NCI-H2227 treated with DMSO at 0.1 percent for 48 hours (cell line): ENCODE measurements around the gene CNR2.
"Not testable (repeated sequence)": the region's sequence is repeated elsewhere in the genome, so short reads cannot be mapped to it uniquely, and the experiment has no call there.

Source experiments
- DNase-seq: peaks from one replicate; lab custom pipeline; 2025; lab: John Stamatoyannopoulos, UW

The CNR2 gene

DNA sequence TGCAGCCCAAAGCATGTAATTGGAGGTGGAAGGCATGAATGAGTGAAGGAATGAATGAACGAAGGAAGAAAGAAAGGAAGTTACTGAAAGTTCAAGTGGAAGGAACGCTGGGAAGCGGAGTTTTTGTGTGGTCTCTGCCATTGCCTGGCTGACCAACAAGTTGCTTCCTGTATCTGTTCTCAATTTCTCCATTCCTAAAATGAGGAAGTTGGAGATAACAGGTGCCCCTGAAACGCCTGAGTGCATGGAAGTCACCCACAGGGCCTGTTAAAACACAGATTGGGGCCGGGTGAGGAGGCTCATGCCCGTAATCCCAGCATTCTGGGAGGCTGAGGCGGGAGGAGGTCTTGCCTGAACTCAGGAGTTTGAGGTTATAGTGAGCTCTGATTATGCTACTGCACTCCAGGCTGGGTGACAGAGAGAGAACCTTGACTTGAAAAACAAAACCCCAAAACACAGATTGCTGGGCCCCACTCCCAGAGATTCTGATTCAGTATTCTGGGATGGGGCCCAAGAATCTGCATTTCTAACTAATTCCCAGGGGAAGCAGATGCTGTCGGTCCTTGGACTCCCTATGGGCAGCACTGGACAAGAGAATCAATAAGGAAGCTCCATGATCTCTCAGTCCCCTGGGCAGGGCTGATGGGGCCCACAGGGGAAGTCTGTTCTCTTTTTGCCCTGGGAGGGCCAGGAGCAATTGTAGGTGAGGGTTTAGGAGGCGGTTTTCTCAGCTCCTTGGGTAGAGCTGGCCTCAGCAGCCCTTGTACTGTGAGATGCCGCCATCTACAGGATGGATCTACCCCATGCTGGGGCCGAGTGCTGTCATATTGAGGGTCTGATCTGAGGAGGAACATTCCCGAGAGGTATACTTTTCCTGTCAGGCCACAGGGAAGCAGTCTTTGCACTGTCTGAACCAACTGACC is 3.3 kb upstream of the CNR2 start:
- DNase-seq = peak; percentile 47

DNA sequence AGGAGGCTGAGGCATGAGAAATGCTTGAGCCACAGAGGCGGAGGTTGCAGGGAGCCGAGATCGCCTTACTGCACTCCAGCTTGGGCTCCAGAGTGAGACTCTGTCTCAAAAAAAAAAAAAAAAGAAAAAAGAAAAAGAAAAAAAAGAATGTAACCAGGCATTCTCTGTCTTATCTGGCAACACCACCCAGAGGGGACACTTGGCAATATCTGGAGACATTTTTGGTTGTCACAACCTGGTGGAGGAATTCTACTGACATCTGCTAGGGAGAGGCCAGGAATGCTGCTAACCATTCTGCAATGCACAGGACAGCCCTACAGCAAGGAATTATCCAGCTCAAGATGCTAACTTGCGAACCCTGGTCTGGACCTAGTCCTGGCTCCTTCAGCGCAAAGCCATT is 2.3 kb upstream of the CNR2 start:
- no peak for DNase-seq

DNA sequence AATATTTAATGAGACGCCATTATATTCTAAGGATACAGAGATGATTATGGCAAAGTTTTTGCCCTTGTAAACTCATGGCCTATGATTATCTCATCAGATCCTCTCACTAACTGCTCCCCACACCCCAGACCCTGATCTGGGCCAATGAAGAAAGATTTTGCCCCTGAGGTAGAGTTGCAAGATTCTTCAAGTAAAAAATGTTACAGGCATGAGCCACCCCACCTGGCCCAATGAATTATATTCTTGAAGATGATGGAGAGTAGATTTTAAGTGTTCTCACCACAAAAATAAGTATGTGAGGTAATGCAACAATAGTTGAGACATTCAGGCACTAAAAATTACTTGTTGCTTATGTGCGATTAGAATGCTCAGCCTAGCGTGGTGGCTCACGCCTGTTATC is 1.8 kb upstream of the CNR2 start:
- DNase-seq = no peak

DNA sequence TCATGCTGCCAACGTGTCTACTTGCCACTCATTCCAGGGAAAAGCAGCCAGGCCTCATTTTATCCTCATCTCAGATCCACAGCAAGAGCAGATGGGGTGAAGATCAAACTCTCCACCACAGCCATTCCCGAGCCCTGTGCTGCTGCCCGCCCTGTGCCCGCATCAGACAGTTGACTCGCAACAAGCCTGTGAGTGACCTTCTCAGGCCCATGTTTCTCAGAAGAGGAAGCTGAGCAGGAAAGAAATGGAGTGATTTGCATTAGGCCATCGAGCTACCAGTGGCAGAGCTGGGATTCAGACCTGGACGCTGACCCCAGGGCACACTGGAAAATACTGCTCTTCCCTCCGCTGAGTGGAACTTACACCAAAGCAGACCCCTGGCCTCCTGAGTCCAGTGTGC is 1.2 kb downstream of the CNR2 start:
- DNase-seq = no peak

DNA sequence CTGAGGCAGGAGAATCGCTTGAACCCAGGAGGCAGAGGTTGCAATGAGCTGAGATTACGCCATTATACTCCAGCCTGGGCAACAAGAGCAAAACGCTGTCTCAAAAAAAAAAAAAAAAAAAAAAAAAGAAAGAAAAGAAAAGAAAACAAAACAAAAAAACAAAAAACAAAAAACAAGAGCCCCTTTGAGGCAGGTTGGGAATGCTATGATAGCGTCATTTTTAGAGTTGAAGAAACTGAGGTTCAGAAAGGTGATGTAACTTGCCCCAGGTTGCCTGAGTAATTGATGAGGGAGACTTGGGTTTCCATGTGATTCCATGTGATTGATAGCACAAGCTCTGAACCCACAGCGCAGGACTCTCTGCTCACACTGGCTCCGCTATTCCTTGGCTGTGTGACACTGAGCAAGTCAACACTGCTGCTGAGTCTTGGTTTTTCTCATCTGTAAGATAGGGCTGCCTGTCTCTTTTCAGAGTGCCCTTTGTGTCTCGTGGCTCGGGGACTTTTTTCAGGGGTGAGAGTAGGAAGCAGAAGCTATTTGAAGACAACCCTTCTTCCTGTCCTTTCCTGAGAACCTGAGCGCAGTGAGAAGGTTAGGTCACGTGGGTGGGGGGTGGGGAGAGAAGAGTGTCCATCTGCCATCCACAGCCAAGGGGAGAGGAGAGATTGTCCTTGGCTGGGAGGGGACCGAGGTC is 2.5 kb downstream of the CNR2 start:
- DNase-seq = no peak

DNA sequence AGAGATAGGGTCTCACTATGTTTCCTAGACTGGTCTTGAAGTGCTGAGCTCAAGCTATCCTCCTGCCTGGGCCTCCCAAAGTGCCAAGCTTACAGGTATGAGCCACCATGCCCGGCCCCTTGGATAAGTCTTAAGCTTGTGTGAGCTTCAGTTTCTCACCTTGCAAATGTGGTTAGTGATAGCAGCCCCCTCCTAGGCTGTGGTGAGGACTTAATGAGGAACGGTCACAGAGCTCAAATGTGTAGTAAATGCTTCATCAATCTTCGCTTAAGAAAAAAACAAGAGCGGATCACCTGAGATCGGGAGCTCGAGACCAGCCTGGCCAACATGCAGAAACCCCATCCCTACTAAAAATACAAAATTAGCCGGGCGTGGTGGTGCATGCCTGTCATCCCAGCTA is 3.0 kb downstream of the CNR2 start:
- DNase-seq = no peak

DNA sequence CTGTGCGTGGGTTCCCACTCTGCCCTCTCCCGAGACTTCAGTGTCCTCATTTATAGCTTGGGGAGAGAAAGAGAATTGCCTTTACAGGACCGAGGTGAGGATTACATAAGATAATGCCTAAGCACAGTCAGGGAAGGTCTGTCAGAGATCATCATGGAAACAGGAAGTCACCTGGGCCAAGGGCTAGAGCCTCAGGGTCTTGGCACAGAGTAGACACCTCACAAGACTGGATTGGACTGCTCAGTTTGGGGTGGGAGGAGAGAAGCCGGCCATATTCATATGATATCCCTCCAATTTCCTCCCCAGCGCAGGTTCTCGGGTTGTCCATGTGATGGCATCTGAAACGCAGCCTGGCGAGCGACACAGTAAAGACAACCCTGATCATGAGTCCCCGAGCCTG is 3.8 kb downstream of the CNR2 start:
- no peak for DNase-seq

DNA sequence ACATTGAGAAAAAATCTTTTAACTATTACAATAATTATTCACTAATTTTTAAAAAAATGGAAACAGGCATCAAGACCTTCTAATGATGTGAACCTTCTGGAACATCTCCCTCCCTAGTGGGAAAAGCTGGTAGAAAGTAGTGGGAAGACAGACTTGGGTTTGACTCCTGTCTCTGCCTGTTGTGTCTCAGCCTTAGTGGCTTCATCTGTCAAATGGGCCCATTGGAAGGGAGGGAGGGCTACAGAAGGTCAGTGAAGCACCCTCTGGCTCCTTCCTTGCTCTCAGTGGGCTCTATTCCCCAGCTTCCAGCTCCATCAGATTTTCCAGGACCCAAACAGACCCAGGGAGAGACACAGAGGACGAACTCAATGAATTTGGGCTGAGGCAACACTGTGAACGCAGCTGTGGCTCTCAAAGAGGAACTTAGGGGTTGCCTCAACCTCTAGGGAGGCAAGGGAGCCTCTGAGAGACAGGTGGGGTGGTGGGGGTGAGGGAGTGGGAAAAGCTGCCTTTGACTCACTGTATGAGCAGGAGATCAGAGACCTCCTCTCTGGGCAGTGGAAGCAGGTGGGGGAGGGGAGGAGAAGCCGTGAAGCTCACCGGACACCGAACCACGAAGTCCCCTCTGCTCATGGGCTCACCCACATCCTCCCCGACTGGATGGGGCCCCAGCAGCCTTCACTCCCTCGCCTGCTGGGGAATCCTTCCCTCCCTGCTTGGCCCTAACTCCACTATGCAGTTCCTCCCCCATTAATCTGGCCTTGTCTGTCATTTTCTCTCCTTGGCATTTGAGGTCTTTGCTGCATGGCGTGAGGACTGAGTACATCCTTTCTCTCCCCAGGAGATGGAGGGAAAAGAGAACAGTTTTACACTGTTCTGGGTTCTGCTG is 4.5 kb downstream of the CNR2 start:
- no peak for DNase-seq

DNA sequence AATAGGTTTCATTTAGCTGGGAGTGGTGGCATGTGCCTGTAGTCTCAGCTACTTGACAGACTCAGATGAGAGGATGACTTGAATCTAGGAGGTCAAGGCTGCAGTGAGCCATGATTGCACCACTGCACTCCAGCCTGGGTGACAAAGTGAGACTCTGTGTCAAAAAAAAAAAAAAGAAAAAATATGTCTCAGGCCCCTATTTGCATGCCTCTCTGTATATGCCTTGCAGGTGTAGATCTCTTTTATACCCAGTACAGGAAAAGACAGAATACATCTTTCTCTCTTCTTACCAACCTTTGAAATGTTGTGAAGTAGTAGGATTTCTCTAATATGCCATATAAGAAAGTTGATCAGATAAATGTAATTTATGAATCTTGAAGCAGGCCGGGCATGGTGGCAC is 6.4 kb downstream of the CNR2 start:
- DNase-seq = no peak

DNA sequence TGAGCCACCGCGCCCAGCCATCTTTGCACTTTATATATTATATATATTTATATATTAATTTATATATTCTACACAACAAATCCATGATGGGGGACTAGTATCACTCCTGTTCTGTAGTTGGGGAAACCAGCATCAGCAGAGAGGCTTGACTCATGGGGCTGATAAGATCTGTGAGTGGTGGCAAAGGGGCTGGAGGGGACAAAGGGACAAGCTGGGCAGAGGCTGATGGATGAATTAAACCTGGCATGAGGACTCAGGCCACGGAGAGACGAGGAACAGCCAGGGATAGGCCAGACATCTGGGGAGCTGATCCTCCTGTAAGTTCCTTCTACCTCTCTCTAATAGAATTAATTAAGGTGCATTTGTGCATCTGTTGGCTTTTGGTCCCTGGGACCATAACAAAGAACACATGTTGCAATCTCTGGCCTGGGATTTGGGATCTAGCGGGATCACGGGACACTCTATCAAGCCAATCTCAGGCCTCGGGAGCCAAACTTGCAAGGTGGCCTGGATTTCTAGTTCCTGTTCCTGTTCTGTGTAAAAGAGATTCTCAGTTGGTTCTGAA is 7.6 kb downstream of the CNR2 start:
- DNase-seq = no peak

DNA sequence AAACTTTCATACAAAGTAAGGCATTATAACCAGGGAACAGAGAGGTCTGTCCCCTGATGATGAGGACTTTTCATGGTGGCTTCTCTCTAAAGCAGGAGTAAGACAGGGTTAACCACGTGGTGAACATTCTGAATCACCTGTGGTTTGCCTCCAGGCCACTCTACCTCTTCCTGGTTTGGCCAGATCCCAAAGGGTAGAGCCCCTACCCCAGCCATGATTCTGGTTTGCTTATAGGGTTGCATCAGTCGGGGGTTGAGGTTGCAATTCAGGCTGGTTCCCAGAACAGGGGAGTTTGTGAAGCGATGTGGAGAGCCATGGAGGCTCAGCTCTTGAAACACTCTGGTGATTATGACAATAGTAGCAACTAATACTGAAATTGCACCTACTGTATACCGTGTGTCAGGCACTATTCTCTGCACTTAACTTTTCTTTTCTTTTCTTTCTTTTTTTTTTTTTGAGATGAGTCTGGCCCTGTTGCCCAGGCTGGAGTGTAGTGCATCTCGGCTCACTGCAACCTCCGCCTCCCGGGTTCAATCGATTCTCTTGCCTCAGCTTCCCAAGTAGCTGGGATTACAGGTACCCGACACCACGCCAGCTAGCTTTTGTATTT is 8.3 kb downstream of the CNR2 start:
- DNase-seq = no peak

DNA sequence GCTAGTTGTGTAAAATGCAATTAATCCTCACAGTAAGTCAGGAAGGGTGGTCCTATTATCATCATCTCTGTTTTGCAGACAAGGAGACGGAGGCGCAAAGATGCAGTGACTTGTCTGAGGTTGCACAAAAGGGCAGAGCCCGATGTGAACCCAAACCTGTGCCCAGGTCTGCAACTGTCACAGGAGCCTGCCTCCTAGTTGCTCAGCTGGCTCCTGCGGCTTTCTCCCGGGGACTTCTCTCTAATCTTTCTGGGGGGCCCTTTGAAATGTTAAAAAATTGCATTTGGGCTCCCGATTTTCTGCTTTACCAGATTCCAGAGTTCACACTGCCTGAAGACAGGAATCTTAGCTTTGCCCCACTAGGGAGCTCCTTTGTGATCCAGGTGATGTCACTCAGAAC is 9.4 kb downstream of the CNR2 start:
- no peak for DNase-seq

DNA sequence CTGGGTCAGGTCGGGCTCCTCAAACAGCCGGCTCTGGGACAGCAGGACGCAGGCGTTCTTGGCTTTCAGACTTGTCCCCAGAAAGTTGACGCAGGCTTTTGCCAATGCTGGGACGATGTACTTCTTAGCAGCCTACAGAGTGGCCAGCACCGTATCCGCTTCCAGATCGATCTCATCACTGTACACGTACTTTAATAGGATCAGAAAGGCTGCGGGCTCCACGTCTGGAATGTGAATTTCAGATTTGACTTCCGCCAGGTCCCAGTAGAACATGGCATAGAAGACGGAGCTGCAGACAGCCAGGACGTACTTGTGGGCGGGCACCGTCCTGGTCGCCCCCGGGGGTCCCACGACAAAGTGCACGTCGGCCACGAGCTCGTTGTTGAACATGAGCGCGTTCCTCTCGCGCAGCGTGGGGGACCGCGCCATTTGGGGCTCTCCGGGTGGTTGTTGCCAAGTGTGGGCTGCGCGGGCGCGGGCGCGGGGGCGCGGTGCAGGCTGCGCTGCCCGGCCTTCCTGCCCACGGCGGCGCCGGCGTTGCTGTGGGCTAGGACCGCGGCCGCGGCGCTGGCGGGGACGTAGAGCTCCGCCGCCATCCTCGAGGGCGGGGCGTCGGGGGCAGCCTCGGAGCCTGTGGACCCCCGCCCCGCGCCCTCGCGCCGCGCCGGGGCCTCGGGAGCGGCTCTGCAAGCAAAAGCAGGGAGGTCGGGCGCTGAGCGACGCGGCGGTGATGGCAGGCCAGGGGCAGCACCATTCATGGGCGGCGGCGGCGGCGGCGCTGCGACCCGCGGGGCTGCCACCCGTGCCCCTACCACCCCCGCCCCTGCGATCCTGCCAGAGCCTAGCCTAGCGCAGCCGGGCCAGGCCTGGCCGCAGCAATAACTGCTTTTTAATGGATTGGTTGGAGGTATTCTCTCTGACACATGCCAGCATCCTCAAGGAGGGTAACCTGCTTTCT is 10.6 kb downstream of the CNR2 start:
- DNase-seq = peak; percentile 14

DNA sequence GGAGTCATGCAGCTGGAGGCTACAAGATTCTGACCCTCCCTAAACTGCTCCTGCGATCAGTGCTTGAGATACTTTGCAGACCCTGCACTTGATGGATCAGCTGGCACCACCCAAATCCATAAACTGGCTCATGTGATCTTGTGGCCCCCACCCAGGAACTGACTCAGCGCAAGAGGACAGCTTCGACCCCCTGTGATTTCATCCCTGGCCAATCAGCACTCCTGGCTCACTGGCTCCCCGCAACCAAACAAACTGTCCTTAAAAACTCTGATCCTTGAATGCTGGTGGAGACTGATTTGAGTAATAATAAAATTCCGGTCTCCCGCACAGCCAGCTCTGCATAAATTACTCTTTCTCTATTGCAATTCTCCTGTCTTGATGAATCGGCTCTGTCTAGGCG is 13.1 kb downstream of the CNR2 start:
- not testable (repeated sequence) for DNase-seq

DNA sequence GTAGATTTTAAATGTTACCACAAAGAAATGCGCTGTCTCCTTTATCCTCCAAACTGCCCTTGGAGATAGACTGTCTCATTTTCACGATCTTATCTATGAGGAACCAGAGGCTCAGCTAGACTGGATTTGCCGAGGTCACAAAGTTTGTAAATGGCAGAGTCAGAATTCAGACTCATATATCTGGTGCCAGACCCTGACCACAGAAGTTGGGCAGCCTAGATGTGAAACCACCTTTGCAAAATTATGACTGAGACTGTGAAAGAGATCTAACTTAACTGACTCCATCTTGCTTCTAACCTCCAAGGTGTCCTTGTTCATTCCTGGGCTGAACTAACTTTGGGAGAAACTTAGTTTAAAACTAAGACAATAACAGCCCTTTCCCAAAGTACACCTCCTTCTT is 14.1 kb downstream of the CNR2 start:
- DNase-seq = no peak

DNA sequence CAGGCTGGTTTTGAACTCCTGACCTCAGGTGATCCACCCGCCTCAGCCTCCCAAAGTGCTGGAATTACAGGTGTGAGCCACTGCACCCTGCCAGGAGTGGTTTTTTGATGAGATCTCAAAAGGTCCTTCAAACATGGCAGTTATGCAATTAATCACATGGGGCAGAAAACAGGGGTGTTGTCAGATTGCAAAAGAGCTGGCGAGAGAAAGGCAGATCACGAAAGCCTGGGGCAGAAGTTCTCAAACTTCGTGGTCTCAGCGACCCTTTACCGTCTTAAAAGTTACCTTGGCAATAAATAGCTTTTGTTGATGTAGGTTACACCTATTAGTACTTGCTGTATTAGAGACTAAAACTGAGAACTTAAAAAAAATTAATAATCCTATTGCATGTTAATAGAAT is 16.1 kb downstream of the CNR2 start:
- DNase-seq = no peak

DNA sequence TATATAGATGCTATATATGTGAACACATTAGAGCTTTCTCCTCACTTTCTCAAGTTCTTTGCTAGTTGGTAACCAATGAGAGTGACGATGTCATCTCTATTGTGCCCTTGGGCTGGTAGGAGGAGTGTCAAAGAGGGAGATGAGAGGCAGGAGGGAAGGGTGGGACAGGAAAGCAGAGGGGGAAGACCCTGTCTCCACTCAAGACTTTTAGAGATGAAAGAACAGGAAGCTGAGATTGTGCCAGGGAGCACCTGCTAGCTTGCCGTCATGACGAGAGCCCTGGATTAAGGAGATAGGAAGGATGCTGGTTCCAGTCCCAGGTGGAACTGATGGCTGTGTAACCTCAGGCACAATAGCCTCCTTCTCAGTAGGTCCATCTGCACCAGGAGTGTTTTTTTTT is 16.7 kb downstream of the CNR2 start:
- DNase-seq = no peak

DNA sequence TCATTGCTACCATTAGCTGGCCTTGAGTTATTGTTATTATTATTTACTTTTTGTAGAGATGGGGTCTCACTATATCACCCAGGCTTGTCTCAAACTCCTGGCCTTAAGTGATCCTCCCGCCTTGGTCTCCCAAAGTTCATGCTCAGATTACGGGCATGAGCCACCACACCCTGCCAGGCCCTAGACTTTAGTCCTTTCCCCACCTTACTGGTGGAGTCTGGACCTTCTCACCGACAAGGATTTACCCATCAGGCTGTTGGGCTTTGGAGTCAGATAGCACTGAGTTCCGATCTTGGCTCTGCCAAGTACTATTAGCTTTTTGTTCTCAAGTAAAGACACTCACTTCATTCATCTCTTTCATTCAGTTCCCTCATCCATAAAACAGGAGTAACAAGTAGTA is 17.2 kb downstream of the CNR2 start:
- DNase-seq = no peak

DNA sequence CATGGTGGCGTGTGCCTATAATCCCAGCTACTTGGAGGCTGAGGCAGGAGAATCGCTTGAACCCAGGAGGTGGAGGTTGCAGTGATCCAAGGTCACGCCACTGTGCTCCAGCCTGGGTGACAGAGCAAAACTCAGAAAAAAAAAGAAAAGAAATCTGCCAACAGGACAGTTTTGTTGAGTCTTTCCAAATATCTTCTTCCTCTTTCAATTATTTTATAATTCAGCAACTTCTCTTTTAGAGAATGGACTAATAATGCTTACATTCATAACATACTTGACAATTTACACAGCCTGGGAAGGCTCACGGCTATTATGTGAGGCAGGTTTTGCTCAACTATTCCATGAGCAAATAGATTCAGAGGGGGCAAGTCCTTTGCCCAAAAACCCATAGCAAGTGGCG is 18.1 kb downstream of the CNR2 start:
- no peak for DNase-seq

DNA sequence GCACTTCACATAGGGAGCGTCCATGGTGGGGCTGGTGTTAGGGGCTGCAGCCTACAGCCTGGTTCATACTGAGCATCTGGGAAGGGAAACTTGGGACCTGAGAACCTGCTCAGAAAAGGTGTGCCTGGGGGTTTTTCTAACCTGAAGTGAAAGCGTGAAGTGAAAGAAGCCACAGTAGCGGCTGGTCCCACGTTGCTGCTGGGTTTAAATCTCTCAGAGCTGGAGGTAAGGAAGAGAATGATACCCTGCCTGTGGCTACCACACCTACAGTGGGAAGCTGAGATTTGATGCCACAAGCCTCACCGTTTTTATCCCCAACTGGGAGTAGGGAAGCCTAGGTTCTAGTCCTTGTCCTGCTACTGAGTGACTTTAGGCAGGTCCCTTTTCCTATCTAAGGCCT is 24.1 kb downstream of the CNR2 start:
- no peak for DNase-seq

DNA sequence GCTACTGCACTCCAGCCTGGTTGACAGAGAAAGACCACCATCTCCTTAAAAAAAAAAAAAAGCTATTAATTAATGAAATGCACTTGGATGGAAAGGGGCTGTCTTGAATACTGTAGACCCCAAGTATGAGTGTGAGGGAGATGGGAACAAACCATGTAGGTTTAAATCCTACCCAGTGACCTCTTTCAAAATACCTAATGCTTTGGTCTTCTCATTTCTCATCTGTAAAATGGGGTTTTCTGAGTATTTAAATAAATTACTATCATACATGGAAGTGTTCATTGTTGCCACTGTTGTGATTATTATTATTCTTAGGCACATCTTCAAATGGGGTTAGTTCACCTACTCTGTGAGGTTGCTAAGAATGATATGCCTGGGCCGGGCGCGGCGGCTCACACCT is 27.9 kb downstream of the CNR2 start:
- DNase-seq = no peak
